HL-60 (cell line): Measurements from ENCODE around the gene HACD4.
"Not testable (repeated sequence)": the region's sequence is repeated elsewhere in the genome, so short reads cannot be mapped to it uniquely, and the experiment has no call there.

ENCODE experiments used
- POLR2AphosphoS5 ChIP-seq: IDR thresholded peaks from 2 replicates; pipeline ENCODE4 v1.6.1; 2012; ENCODE audit warnings: low read depth
- TF ChIP-seq, protein P1 (sequence below): IDR thresholded peaks from one replicate; pipeline ENCODE4 v1.5.1; 2011; ENCODE audit warnings: low read length, control low read depth, inconsistent platforms; ENCODE audit not compliant: insufficient read depth
- TF ChIP-seq, protein P2 (sequence below): IDR thresholded peaks from 2 replicates; pipeline ENCODE4 v1.6.1; 2012; ENCODE audit warnings: low read depth; ENCODE audit not compliant: insufficient replicate concordance

DNA sequence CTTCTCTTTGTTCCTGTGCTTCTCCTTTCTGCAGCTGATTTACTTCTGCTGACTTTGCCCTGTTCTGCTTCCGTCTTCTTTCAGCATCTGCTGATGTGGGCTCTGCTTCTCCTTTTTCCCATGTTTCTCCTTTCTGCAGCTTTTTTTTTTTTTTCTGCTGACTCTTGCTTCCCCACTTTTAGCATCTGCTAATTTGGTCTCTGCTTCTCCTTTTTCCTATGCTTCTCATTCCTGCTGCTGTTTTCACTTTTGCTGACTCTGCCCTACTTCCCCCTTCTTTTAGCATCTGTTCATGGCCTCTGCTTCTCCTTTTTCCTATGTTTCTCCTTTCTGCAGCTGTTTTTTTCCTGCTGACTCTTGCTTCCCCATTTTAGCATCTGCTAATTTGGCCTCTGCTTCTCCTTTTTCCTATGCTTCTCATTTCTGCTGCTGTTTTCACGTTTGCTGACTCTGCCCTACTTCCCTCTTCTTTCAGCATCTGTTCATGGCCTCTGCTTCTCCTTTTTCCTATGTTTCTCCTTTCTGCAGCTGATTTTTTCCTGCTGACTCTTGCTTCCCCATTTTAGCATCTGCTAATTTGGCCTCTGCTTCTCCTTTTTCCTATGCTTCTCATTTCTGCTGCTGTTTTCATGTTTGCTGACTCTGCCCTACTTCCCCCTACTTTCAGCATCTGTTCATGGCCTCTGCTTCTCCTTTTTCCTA, 58.0 kb downstream of the HACD4 start:
- TF ChIP-seq, protein P1, sequence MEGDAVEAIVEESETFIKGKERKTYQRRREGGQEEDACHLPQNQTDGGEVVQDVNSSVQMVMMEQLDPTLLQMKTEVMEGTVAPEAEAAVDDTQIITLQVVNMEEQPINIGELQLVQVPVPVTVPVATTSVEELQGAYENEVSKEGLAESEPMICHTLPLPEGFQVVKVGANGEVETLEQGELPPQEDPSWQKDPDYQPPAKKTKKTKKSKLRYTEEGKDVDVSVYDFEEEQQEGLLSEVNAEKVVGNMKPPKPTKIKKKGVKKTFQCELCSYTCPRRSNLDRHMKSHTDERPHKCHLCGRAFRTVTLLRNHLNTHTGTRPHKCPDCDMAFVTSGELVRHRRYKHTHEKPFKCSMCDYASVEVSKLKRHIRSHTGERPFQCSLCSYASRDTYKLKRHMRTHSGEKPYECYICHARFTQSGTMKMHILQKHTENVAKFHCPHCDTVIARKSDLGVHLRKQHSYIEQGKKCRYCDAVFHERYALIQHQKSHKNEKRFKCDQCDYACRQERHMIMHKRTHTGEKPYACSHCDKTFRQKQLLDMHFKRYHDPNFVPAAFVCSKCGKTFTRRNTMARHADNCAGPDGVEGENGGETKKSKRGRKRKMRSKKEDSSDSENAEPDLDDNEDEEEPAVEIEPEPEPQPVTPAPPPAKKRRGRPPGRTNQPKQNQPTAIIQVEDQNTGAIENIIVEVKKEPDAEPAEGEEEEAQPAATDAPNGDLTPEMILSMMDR = not testable (repeated sequence)
- TF ChIP-seq POLR2AphosphoS5 = peak; percentile 21; the same call in 1 of the 2 replicates
- TF ChIP-seq, protein P2, sequence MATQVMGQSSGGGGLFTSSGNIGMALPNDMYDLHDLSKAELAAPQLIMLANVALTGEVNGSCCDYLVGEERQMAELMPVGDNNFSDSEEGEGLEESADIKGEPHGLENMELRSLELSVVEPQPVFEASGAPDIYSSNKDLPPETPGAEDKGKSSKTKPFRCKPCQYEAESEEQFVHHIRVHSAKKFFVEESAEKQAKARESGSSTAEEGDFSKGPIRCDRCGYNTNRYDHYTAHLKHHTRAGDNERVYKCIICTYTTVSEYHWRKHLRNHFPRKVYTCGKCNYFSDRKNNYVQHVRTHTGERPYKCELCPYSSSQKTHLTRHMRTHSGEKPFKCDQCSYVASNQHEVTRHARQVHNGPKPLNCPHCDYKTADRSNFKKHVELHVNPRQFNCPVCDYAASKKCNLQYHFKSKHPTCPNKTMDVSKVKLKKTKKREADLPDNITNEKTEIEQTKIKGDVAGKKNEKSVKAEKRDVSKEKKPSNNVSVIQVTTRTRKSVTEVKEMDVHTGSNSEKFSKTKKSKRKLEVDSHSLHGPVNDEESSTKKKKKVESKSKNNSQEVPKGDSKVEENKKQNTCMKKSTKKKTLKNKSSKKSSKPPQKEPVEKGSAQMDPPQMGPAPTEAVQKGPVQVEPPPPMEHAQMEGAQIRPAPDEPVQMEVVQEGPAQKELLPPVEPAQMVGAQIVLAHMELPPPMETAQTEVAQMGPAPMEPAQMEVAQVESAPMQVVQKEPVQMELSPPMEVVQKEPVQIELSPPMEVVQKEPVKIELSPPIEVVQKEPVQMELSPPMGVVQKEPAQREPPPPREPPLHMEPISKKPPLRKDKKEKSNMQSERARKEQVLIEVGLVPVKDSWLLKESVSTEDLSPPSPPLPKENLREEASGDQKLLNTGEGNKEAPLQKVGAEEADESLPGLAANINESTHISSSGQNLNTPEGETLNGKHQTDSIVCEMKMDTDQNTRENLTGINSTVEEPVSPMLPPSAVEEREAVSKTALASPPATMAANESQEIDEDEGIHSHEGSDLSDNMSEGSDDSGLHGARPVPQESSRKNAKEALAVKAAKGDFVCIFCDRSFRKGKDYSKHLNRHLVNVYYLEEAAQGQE = not testable (repeated sequence)
